ENCODE results near the gene ELK4. TPM values are rescaled to one million over a fixed set of nuclear protein-coding genes. Genes with fewer than 3 reads are reported as not detected.

Gene ELK4
- total RNA-seq, 2 experiments from 2014 or later = 54.0 to 57.4 TPM

DNA sequence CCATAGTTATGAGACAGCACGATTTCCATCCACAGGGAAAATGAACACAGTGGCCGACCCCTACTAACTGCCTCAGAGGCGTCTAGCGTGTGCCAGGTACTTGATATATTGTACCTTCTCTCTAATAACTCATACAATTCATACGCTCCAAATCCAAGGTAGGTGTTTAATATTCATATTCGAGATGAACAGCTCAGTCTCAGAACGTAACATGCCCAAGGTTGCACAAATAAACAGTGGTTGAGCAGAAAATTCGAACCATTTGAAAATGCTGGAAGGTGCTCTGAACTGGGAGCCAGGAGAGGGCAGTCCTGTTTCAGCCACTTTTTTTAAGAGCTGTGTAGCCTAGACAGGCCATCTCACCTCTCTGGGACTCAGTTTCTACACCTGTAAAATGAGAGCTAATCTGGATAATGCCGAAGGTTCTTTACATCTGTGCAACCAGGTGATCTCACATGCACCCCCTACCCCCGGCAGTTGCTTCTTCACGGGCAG is 40.6 kb upstream of the ELK4 start:
- no peaks in the 10 kb centered on the region for H3K36me3 Mint-ChIP-seq (ENCODE audit: low read depth)
- H3K27me3 Mint-ChIP-seq = peaks cover 15% of the 10 kb centered on the region
- DNase-seq (no peak), ATAC-seq (no peak)
- ChIA-PET POLR2A (no interaction called here), CTCF (interaction anchor here (0.6 to 1.0 kb wide), 3 partner anchors 10 to 146 kb away, joined by 3 to 4 read pairs (median 4); no protein-coding TSS in a partner anchor)
- H3K4me3 Mint-ChIP-seq = no peak overlapping the region
- no peaks in the 10 kb centered on the region for H3K9me3 Mint-ChIP-seq (ENCODE audit: low read depth)
- no peaks in the 10 kb centered on the region for H3K4me1 Mint-ChIP-seq
- H3K27ac Mint-ChIP-seq = no peak overlapping the region
- intact Hi-C loops (cut with DNase I, micrococcal nuclease) = no loop called here

DNA sequence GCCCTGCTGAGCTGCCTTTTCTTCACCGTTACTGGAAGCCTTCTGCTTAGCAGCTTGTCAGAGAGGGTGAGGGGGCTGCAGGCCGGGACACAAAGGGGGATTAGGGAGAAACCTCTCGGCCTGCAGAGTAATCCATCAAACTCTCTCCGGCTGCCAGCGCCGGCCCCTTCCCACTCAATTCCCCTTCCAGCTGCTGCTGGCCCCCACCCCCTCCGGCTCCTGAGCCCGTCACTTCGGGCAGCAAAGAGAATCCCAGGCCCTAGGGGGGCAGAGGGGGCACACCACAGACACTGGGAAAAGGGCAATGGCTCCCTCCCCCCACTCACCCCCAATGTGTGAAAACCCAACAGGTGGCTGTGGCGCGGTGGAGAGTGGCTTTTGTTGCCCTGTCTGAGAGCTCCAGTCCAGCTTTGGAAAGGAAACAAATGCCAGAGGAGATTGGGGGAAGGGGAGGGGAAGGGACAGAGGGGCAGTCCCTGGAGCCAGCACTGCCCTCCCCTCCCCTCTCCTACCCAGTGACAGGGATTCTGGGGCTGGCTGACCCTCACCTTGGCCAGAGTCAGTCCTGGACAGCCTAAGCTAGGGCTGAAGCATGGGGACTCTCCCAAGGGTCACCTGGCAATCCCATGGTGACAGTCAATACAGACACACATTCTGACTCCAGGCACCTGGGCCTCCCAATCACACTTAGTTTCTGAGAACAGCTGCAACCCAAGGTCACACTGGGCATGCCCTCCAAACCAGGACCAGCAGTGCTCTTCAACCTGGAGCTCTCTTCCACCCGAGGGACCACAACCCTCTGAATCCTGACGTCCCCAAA is 39.0 kb upstream of the ELK4 start:
- Mint-ChIP-seq H3K27ac (no peak overlapping the region), H3K27me3 (peaks cover 12% of the 10 kb centered on the region), H3K9me3 (ENCODE audit: low read depth) (no peaks in the 10 kb centered on the region), H3K36me3 (ENCODE audit: low read depth) (no peaks in the 10 kb centered on the region), H3K4me3 (no peak overlapping the region), H3K4me1 (no peaks in the 10 kb centered on the region)
- ChIA-PET POLR2A (no interaction called here), CTCF (interaction anchor here (0.6 to 2.6 kb wide), 9 partner anchors 10 to 609 kb away, joined by 3 to 10 read pairs (median 3); no protein-coding TSS in a partner anchor)
- no peak for ATAC-seq
- intact Hi-C loops (cut with DNase I, micrococcal nuclease) = no loop called here
- DNase-seq = no peak

DNA sequence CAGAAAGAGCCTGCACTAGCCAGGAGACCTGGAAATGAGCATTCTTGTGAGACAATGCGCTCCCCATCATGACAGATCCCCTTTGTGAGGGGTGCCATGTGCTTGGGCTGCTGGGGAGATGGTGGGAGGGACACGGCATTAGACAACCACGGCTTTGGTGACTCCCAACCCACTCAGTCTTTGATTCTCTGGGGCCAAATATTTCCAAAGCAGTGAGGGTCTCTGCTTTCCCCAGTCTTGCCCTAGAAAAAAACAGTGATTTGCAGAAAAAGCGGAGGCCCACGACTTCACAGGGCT is 38.3 kb upstream of the ELK4 start:
- Mint-ChIP-seq H3K36me3 (ENCODE audit: low read depth) (no peaks in the 10 kb centered on the region), H3K4me1 (no peaks in the 10 kb centered on the region), H3K27me3 (peaks cover 8% of the 10 kb centered on the region), H3K27ac (no peak overlapping the region), H3K9me3 (ENCODE audit: low read depth) (no peaks in the 10 kb centered on the region), H3K4me3 (no peak overlapping the region)
- intact Hi-C loops (cut with DNase I, micrococcal nuclease) = no loop called here
- POLR2A ChIA-PET = no interaction called here
- CTCF ChIA-PET = interaction anchor here (0.9 to 2.6 kb wide), 3 partner anchors 12 to 78 kb away, joined by 3 to 10 read pairs (median 4); no protein-coding TSS in a partner anchor
- DNase-seq (no peak), ATAC-seq (no peak)

DNA sequence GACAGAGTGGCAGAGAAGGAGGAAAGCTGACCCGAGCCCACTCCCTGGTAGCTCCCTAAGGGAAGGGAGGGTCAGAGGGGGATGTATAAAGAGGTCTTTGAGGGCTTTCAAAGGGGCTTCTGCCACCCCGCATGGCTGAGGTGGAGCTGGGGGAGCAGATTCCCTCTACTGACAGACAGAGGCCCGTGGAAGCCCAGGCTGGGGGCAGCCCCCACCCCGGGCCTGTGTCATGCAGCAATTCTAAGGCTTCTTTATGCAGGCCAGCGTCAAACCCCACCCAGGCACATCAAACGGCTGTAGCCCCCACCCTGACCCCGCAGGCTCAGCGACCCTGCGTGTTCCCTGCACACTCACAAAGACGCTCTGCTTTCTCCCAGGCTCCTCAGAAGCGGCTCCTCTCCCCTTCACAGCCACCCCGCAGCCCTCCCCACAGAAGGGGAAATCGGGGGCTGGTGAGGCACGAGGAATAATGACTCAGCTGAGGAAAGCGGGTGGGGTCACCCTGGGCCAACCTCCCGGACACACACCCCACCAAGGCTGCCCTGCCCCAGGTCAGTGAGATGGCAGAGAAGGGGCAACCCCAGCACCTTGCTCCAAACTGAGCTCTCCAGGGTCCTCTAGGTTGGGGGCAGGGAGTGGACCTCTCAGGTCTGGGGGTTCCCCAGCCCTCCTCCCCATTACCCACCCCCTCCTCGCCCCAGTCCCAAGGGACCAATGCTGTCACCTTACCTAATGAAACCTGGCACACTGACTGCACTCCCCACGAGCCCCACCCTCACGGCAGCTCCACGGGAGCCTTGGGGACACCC is 37.7 kb upstream of the ELK4 start:
- Mint-ChIP-seq H3K27ac (no peak overlapping the region), H3K9me3 (ENCODE audit: low read depth) (no peaks in the 10 kb centered on the region), H3K36me3 (ENCODE audit: low read depth) (no peaks in the 10 kb centered on the region), H3K4me3 (no peak overlapping the region), H3K4me1 (no peaks in the 10 kb centered on the region), H3K27me3 (peaks cover 8% of the 10 kb centered on the region)
- ATAC-seq (no peak), DNase-seq (no peak)
- intact Hi-C loops (cut with DNase I, micrococcal nuclease) = no loop called here
- ChIA-PET CTCF (interaction anchor here (1.0 to 2.6 kb wide), 3 partner anchors 11 to 78 kb away, joined by 3 to 10 read pairs (median 4); no protein-coding TSS in a partner anchor), POLR2A (no interaction called here)

DNA sequence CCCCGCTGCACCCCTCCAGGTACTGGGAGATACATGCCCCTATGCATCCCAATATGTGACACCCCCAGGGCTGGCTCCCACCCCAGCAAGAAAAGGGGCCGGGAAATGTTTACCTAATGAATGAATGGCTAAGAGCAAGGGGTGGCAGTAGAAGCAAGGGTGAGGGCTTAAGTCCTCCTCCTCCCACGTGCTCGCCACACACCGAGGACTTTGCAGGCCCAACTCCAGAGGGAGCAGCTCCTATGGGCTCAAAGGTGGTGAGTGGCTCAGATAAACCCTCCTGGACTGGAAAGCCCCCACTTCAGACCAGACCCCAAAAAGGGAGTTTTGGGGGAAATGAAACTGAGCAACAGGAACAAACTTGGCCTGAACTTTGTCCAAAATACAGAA is 37.1 kb upstream of the ELK4 start:
- ATAC-seq = no peak
- no peaks in the 10 kb centered on the region for H3K4me1 Mint-ChIP-seq
- H3K27me3 Mint-ChIP-seq = peaks cover 8% of the 10 kb centered on the region
- ChIA-PET CTCF (interaction anchor here (0.6 to 2.6 kb wide), 3 partner anchors 10 to 244 kb away, joined by 3 to 10 read pairs (median 3); no protein-coding TSS in a partner anchor), POLR2A (no interaction called here)
- no peaks in the 10 kb centered on the region for H3K36me3 Mint-ChIP-seq (ENCODE audit: low read depth)
- H3K27ac Mint-ChIP-seq = no peak overlapping the region
- no peak for DNase-seq
- H3K9me3 Mint-ChIP-seq (ENCODE audit: low read depth) = no peaks in the 10 kb centered on the region
- intact Hi-C loops (cut with DNase I, micrococcal nuclease) = no loop called here
- no peak overlapping the region for H3K4me3 Mint-ChIP-seq

DNA sequence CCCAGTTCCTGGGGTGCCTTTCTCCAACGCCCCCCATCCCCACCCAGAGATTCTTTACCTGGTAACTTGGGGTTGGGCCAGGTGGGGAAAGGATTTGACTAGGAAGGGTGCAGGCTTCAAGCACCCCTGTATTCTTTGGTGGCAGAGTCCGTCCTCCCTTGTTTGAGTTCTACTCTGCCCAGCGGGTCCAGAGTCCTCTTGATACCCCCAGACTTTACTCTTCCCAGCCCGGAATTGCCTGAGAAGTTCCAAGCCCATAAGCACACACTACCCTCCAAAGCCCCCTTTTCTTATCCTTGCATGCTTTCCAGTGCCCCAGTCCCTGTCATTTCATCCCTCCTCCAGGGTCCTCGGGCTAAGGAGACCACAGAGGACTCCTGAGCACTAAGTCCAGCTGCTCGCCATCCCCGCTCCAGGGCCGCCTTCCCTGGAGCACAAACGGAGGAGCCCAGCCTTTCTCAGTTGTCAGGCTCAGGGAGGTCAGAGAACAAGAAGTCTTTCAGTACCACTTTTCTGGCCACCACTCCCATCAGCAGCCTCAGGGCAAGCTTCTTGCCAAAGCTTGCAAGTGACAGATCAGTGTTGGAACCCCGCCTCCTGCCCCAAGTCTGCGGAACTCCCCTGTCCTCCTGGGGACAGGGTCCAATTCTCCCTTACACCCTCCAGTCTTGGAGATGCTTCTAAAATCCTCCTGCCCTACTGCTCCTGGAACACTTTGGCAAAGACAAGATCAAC is 36.3 kb upstream of the ELK4 start:
- H3K4me3 Mint-ChIP-seq = no peak overlapping the region
- no peaks in the 10 kb centered on the region for H3K9me3 Mint-ChIP-seq (ENCODE audit: low read depth)
- POLR2A ChIA-PET = no interaction called here
- CTCF ChIA-PET = interaction anchor here (0.6 to 2.6 kb wide), 4 partner anchors 9 to 243 kb away, joined by 3 to 11 read pairs (median 6); no protein-coding TSS in a partner anchor
- no peak overlapping the region for H3K27ac Mint-ChIP-seq
- H3K4me1 Mint-ChIP-seq = no peaks in the 10 kb centered on the region
- ATAC-seq (no peak), DNase-seq (no peak)
- peaks cover 8% of the 10 kb centered on the region for H3K27me3 Mint-ChIP-seq
- intact Hi-C loops (cut with DNase I, micrococcal nuclease) = no loop called here
- H3K36me3 Mint-ChIP-seq (ENCODE audit: low read depth) = no peaks in the 10 kb centered on the region

DNA sequence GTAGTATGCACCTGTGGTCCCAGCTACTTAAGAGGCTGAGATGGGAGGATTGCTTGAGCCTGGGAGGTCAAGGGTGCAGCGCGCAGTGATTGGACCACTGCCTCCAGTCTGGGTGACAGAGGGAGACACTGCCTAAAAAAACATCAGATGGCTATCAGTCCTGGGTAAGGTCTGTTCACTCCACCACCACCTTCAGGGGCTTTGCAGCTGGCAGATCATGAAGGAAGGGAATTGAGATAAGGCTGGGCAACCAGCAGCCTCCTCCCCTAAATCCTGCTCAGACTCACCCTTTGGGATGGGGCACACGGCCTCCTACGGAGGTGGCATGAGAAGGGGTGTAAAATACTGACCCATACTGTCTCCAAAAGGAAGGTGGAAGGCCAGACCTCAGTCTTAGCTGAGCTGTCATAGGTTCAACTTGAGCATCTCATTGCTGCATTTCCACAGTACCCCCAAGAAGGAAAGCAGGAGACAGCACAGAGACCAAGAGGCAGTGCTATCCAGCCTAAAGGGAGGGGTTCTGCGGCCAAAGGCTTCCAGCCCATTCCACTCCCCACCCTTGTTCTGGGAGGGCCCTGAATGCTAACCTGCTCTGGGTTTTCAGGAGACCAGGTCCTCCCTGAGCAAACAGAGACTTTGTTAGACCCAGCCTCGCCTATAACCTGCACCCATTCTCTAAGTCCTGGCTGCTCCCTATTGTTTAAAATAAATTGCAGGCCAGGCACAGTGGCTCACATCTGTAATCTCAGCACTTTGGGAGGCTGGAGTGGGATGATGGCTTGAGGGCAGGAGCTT is 34.8 kb upstream of the ELK4 start:
- intact Hi-C loops (cut with DNase I, micrococcal nuclease) = no loop called here
- Mint-ChIP-seq H3K4me3 (no peak overlapping the region), H3K27me3 (peaks cover 5% of the 10 kb centered on the region), H3K9me3 (ENCODE audit: low read depth) (no peaks in the 10 kb centered on the region), H3K36me3 (ENCODE audit: low read depth) (no peaks in the 10 kb centered on the region), H3K4me1 (no peaks in the 10 kb centered on the region), H3K27ac (no peak overlapping the region)
- ChIA-PET POLR2A (no interaction called here), CTCF (interaction anchor here (0.6 to 1.5 kb wide), 4 partner anchors 8 to 1829 kb away, joined by 3 to 11 read pairs (median 4); no protein-coding TSS in a partner anchor)
- ATAC-seq (no peak), DNase-seq (no peak)

DNA sequence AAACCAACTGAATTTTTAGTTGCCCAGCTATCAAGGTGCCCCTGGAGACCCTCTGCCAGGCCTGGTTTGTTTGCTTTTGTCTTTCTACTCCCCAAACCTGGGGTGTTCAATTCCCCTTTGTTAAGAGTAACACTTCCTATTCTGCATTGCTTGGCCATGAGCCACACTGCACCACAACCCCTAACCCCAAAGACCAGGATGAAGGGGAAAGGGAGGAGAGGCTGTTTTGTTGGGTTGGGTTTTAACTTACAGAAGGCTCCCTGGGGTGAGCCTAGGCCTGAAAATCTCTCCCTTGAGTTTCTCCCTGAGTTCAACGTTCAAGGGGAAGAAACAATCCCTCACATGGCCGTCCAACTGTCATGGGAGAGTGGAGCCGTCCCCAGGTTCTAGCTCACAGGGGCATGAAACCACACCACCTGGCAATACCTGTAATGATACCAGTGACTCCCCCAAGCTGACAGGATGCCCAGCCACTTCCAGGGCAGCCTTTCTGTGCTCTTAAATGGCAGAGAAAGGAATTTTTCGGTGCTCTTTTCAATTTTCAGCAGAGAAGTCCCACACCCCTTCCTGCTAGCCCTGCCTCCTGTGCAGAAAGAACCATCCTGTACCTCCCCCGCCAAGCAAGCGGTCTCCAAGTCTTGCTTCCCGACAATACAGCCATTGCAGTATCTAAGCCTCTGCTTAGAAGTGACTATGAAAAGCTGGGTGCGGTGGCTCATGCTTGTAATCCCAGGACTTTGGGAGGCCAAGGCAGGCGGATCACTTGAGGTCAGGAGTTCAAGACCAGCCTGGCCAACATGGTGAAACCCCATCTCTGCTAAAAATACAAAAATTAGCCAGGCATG is 33.6 kb upstream of the ELK4 start:
- Mint-ChIP-seq H3K4me3 (no peak overlapping the region), H3K4me1 (no peaks in the 10 kb centered on the region), H3K36me3 (ENCODE audit: low read depth) (no peaks in the 10 kb centered on the region), H3K27ac (no peak overlapping the region), H3K27me3 (peaks cover 5% of the 10 kb centered on the region), H3K9me3 (ENCODE audit: low read depth) (no peaks in the 10 kb centered on the region)
- ChIA-PET POLR2A (no interaction called here), CTCF (interaction anchor here (1.1 kb wide), 1 partner anchor 46 kb away, joined by 5 read pairs; no protein-coding TSS in a partner anchor)
- DNase-seq = no peak
- intact Hi-C loops (cut with DNase I, micrococcal nuclease) = no loop called here
- ATAC-seq = no peak

DNA sequence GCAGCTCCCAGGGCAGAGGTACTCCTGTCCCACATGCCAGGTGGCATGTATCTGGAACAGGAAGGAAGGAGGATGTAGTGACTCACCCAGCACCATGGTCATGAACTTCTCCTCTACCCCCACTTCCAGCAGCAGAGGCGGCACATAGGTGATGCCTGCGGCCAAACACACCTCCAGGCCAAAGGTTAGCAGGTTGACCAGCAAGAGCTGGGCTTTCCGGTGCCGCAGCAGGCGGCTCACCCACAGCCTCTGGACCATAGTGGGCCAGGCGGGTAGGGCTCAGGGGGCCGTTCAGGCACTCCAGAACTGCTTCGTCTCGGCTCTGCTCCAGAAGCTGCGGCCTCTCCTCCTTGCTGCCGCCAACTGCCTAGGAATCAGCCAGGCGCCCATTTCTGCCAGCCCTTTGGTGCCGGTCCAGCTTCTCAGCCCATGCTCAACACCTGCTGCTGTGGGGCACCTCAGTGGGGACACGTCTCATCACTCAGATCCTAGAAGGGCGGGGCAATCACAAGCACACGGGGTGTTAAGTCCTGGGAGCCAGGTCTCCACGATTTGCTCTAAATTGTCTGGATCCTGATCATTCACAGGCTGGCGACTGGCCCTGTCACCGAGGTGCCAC is 32.7 kb upstream of the ELK4 start:
- no peaks in the 10 kb centered on the region for H3K36me3 Mint-ChIP-seq (ENCODE audit: low read depth)
- no peak for DNase-seq
- H3K4me3 Mint-ChIP-seq = no peak overlapping the region
- H3K27me3 Mint-ChIP-seq = peaks cover 5% of the 10 kb centered on the region
- H3K27ac Mint-ChIP-seq = no peak overlapping the region
- no peak for ATAC-seq
- no peaks in the 10 kb centered on the region for H3K9me3 Mint-ChIP-seq (ENCODE audit: low read depth)
- ChIA-PET POLR2A (no interaction called here), CTCF (interaction anchor here (0.6 to 12.0 kb wide), 3 partner anchors 47 to 136 kb away, joined by 3 to 225 read pairs (median 3); no protein-coding TSS in a partner anchor)
- intact Hi-C loops (cut with DNase I, micrococcal nuclease) = no loop called here
- no peaks in the 10 kb centered on the region for H3K4me1 Mint-ChIP-seq

Data from activated CD4-positive, alpha-beta T cell treated with anti-CD3 and anti-CD28 coated beads for 36 hours (primary cell).